Loucy (cell line): ENCODE results near the gene MAD2L1BP.

Experiments
- H2AFZ ChIP-seq: fragments of 200-600 bp; sonication (generic); 2 replicates; pipeline ENCODE4 v1.6.0; 2016; ENCODE audit warnings: antibody characterized with exemption, mild to moderate bottlenecking, low read length, moderate library complexity
- H3F3A ChIP-seq: fragments of 200-600 bp; 2 replicates; pipeline ENCODE4 v1.6.0; 2016; ENCODE audit warnings: antibody characterized with exemption, low read depth, mild to moderate bottlenecking
- H3K27me3 ChIP-seq: fragments of 200-600 bp; sonication (generic); 2 replicates; pipeline ENCODE4 v1.6.1; 2014; ENCODE audit warnings: low read length, mild to moderate bottlenecking; ENCODE audit not compliant: insufficient read depth, poor library complexity, severe bottlenecking
- H3K36me3 ChIP-seq: fragments of 200-600 bp; sonication (generic); 2 replicates; pipeline ENCODE4 v1.6.1; 2016; ENCODE audit warnings: low read length; ENCODE audit not compliant: insufficient read depth
- H3K4me1 ChIP-seq: fragments of 200-600 bp; sonication (generic); 2 replicates; pipeline ENCODE4 v1.5.1; 2014; ENCODE audit warnings: low read length, mild to moderate bottlenecking; ENCODE audit not compliant: insufficient read depth, poor library complexity, severe bottlenecking
- H3K4me2 ChIP-seq: fragments of 200-600 bp; sonication (generic); 2 replicates; pipeline ENCODE4 v1.6.0; 2014; ENCODE audit warnings: antibody characterized with exemption, low read length, low read depth, mild to moderate bottlenecking; ENCODE audit not compliant: poor library complexity, severe bottlenecking
- H3K4me3 ChIP-seq: fragments of 200-600 bp; sonication (generic); 2 replicates; pipeline ENCODE4 v1.5.1; 2014; ENCODE audit warnings: low read length, mild to moderate bottlenecking, mixed read lengths; ENCODE audit not compliant: poor library complexity, severe bottlenecking
- H3K79me2 ChIP-seq: fragments of 200-600 bp; sonication (generic); 2 replicates; pipeline ENCODE4 v1.6.1; 2014; ENCODE audit warnings: low read length; ENCODE audit not compliant: insufficient read depth
- H3K9ac ChIP-seq: fragments of 200-600 bp; sonication (generic); 2 replicates; pipeline ENCODE4 v1.6.0; 2014; ENCODE audit warnings: mild to moderate bottlenecking, low read depth, low read length, moderate library complexity; ENCODE audit not compliant: poor library complexity, severe bottlenecking
- H3K9me2 ChIP-seq: fragments of 200-600 bp; sonication (generic); replicated peaks from 2 replicates; pipeline ENCODE4 v1.6.1; 2016; ENCODE audit warnings: low read depth, low read length, mixed read lengths
- H3K9me3 ChIP-seq: fragments of 200-600 bp; sonication (generic); 2 replicates; pipeline ENCODE4 v1.6.1; 2014; ENCODE audit warnings: mild to moderate bottlenecking, antibody characterized with exemption, low read length, low read depth; ENCODE audit not compliant: insufficient read depth
- H4K20me1 ChIP-seq: fragments of 200-600 bp; sonication (generic); 2 replicates; pipeline ENCODE4 v1.6.0; 2014; ENCODE audit warnings: antibody characterized with exemption, low read length, mild to moderate bottlenecking; ENCODE audit not compliant: insufficient read depth, poor library complexity, severe bottlenecking
- EZH2phosphoT487 ChIP-seq: fragments of 200-600 bp; IDR thresholded peaks from 2 replicates; pipeline ENCODE4 v1.6.1; 2018; ENCODE audit warnings: antibody characterized with exemption, mild to moderate bottlenecking, moderate library complexity, borderline replicate concordance
- TF ChIP-seq, protein P1 (sequence below): fragments of 200-600 bp; sonication (generic); conservative IDR thresholded peaks from 2 replicates; pipeline ENCODE4 v1.5.1; 2014; ENCODE audit warnings: mild to moderate bottlenecking, antibody characterized with exemption, low read length

Gene MAD2L1BP

DNA sequence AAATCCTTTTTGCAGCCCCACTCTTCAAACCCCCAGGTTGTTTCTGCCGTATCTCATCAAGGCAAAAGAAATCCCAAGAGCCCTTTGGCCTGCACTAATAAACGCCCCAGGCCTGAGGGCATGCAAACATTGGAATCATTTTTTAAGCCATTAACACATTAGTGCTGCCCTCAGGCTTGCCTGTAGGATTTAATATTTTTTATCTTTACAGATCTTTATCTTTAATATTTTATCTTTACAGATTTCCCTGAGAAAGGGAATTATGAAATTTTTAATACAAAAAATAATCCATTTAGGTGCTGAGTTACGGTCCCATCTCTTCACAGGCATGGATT is 21.3 kb upstream of the MAD2L1BP start:
- Histone ChIP-seq H3K36me3 (peaks cover 47% of the 10 kb centered on the region; the same call in 1 of the 2 replicates), H3K79me2 (no peaks in the 10 kb centered on the region), H3K9ac (no peak overlapping the region), H2AFZ (no peak overlapping the region), H3K4me2 (no peak overlapping the region), H3K4me1 (no peaks in the 10 kb centered on the region), H3K4me3 (no peak overlapping the region), H3K9me2 (no peaks in the 10 kb centered on the region), H3F3A (no peaks in the 10 kb centered on the region), H3K27me3 (no peaks in the 10 kb centered on the region), H4K20me1 (no peaks in the 10 kb centered on the region), H3K9me3 (no peaks in the 10 kb centered on the region)
- TF ChIP-seq, protein P1, sequence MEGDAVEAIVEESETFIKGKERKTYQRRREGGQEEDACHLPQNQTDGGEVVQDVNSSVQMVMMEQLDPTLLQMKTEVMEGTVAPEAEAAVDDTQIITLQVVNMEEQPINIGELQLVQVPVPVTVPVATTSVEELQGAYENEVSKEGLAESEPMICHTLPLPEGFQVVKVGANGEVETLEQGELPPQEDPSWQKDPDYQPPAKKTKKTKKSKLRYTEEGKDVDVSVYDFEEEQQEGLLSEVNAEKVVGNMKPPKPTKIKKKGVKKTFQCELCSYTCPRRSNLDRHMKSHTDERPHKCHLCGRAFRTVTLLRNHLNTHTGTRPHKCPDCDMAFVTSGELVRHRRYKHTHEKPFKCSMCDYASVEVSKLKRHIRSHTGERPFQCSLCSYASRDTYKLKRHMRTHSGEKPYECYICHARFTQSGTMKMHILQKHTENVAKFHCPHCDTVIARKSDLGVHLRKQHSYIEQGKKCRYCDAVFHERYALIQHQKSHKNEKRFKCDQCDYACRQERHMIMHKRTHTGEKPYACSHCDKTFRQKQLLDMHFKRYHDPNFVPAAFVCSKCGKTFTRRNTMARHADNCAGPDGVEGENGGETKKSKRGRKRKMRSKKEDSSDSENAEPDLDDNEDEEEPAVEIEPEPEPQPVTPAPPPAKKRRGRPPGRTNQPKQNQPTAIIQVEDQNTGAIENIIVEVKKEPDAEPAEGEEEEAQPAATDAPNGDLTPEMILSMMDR, result no peak
- TF ChIP-seq EZH2phosphoT487, result no peak

DNA sequence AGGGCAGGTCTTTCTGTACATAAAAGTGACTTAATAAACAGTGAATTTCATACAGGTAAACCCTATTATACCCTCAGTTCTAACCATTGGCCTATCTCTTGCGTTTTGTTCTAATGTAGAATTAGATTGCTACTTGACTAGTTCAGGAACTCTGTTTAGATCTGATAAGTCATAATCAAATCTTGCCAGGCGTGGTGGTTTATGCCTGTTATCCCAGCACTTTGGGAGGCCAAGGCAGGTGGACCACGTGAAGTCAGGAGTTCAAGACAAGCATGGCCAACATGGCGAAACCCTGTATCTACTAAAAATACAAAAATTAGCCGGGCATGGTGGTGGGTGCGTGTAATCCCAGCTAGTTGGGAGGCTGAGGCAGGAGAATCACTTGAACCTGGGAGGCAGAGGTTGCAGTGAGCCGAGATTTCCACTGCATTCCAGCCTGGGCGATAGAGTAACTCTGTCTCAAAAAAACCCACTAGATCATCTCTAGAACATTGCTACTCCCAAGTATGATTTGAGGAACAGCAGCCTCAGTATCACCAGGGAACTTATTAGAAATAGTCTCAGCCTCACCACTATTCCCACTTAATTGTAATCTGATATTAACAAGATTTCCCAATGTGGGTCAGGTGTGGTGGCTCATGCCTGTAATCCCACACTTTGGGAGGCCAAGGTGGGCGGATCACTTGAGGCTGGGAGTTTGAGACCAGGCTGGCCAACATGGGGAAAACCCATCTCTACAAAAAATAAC is 18.7 kb upstream of the MAD2L1BP start:
- no peaks in the 10 kb centered on the region for H3K9me2 ChIP-seq
- no peak overlapping the region for H3K4me2 ChIP-seq
- no peak overlapping the region for H3K4me3 ChIP-seq
- no peaks in the 10 kb centered on the region for H3K27me3 ChIP-seq
- no peaks in the 10 kb centered on the region for H3K79me2 ChIP-seq
- peaks cover 41% of the 10 kb centered on the region; the same call in 1 of the 2 replicates for H3K36me3 ChIP-seq
- no peaks in the 10 kb centered on the region for H3K9me3 ChIP-seq
- H3K4me1 ChIP-seq, result no peaks in the 10 kb centered on the region
- TF ChIP-seq, protein P1, result no peak
- TF ChIP-seq EZH2phosphoT487, result no peak
- no peaks in the 10 kb centered on the region for H3F3A ChIP-seq
- H4K20me1 ChIP-seq, result no peaks in the 10 kb centered on the region
- H2AFZ ChIP-seq, result no peak overlapping the region
- H3K9ac ChIP-seq, result no peak overlapping the region

DNA sequence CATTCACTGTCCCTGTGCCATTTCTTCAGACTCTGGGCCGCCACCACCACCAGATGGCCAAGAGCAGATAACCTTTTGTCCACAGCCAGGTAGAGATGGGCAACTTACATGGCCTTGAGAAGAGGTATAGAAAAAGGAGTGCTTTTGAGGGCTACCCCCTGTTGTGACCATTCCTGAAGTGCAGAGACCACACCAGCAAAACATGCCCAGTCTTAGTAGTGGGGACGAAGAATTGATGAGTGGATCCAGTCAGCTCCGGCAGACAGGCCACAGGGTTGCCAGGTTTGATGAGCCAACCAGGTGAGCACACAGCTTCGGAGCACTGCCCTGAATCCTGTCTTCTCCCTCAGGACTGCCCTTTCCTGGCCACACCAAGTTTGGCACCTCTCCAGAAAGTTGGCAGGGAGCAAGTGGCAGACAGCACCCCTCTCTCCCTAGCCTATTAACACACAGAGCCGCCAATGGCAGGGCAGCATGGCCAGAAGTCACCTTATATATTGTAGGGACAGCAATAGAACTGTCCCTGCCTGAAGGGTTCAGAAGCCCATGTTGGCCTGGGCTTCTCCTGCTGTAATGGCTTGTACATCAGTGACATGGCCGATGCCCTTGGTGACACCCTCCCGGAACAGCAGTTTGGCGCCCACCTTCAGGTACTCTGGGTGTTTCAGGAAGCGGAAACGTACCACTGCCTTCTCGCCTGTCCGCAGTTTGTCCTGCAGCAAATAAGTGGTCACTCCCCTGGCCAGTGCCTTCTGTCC is 14.4 kb upstream of the MAD2L1BP start:
- no peaks in the 10 kb centered on the region for H3F3A ChIP-seq
- no peak overlapping the region for H2AFZ ChIP-seq
- no peaks in the 10 kb centered on the region for H4K20me1 ChIP-seq
- H3K9ac ChIP-seq, result no peak overlapping the region
- no peak for TF ChIP-seq EZH2phosphoT487
- TF ChIP-seq, protein P1, result no peak
- H3K4me1 ChIP-seq, result peaks cover 2% of the 10 kb centered on the region
- peaks cover 53% of the 10 kb centered on the region; the same call in 1 of the 2 replicates for H3K36me3 ChIP-seq
- H3K4me2 ChIP-seq, result no peak overlapping the region
- H3K79me2 ChIP-seq, result peaks cover 11% of the 10 kb centered on the region; the same call in 1 of the 2 replicates
- H3K4me3 ChIP-seq, result no peak overlapping the region
- H3K27me3 ChIP-seq, result no peaks in the 10 kb centered on the region
- H3K9me3 ChIP-seq, result no peaks in the 10 kb centered on the region
- H3K9me2 ChIP-seq, result no peaks in the 10 kb centered on the region
